ENCODE results near the gene FILIP1.

- TF ChIP-seq YY1 (IDR thresholded peaks at IDR 0.05; ENCODE audit: insufficient read depth, insufficient read length) (no peak), SUZ12 (IDR thresholded peaks at IDR 0.05; ENCODE audit: extremely low read depth, insufficient read depth, insufficient read length) (no peak), ZNF274 (IDR thresholded peaks at IDR 0.05; ENCODE audit: low read depth, low read length) (no peak)
Observed at GRCh38 chr6:75467966-75468365, 25.6 kb downstream of the FILIP1 start.
